SH-SY5Y (cell line): ENCODE results near the gene RBBP8NL.

ENCODE experiments used
- GATA2 ChIP-seq: IDR thresholded peaks from 2 replicates; pipeline ENCODE4 v1.6.1; 2011; ENCODE audit warnings: mild to moderate bottlenecking, low read depth, low read length
- GATA3 ChIP-seq: IDR thresholded peaks from 2 replicates; pipeline ENCODE4 v1.6.1; 2011; ENCODE audit warnings: low read depth, mild to moderate bottlenecking, low read length, moderate library complexity

DNA sequence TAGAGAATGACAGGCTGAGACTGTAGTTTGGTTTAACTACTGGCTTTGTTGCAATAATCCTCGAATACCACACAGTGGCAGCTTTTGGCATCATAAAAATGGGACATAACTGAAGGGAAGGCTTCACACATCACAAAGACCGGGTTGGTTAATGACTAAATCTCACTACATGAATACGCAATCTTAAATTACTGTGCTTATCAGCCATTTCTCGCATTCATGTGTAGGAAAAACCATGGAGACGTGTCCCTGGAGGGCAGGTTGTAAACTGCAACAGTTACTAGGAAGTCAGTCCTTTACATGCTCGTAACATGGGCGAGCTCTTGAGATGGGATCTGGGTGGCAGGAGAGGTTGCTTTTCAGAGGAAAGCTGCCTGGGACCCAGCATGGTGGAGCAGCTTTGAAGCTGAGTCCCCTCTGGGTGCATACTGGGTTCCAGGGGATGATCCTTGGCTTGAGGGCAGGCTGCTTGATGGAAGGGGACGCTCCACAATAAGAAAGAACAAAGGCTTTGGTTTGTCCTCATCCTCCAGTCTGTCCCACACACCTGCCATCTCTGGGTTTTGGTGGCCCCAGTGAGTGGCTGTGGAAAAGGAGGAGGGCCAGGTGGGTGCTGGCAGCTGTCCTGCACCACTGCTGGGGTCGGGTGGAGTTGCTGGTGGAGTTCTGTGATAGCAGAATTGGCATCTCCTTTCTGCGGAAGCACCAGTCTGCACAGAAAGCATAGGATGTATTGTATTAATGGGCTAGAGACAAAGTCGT, 38.3 kb downstream of the RBBP8NL start:
- TF ChIP-seq GATA3: no peak
- TF ChIP-seq GATA2: no peak
